ENCODE data around the gene KSR2.

DNA sequence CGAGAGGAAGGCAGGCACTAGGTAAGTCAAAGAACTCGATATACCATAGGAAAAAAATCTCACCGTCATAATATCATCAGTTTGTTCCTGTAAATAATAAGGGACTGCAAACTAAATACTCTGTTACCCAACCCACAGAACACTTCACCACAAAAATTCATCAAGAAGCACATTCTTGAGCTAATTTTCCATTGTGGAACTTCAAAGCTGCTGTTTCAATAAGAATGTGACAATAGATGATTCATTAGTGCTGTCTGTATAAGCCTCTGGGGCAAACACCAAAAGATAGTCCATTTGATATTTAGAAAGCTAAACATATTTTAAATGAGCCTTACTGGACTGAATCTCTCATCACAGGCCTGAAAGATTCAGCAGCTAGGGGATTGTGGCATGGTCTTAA is 219.4 kb downstream of the KSR2 start:
- TF ChIP-seq MTA2 (IDR thresholded peaks at IDR 0.05; ENCODE audit: low read depth): no peak
- TF ChIP-seq ZNF384 (IDR thresholded peaks at IDR 0.05; ENCODE audit: borderline replicate concordance, low read depth, low read length): no peak
- TF ChIP-seq SMAD1 (IDR thresholded peaks at IDR 0.05; ENCODE audit: low read depth, partially characterized antibody): no peak
- TF ChIP-seq POLR2A (IDR thresholded peaks at IDR 0.05; ENCODE audit: low read depth, low read length): no peak
- TF ChIP-seq, protein P1, sequence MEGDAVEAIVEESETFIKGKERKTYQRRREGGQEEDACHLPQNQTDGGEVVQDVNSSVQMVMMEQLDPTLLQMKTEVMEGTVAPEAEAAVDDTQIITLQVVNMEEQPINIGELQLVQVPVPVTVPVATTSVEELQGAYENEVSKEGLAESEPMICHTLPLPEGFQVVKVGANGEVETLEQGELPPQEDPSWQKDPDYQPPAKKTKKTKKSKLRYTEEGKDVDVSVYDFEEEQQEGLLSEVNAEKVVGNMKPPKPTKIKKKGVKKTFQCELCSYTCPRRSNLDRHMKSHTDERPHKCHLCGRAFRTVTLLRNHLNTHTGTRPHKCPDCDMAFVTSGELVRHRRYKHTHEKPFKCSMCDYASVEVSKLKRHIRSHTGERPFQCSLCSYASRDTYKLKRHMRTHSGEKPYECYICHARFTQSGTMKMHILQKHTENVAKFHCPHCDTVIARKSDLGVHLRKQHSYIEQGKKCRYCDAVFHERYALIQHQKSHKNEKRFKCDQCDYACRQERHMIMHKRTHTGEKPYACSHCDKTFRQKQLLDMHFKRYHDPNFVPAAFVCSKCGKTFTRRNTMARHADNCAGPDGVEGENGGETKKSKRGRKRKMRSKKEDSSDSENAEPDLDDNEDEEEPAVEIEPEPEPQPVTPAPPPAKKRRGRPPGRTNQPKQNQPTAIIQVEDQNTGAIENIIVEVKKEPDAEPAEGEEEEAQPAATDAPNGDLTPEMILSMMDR (IDR thresholded peaks at IDR 0.05 in 2 of 3, conservative IDR thresholded peaks at IDR 0.05 in 1 of 3; ENCODE audit: control insufficient read depth in 2 of 3, extremely low read depth in 1 of 3, insufficient read depth in 1 of 3, low read depth in 3 of 3, low read length in 3 of 3): no peak
- no peak for TF ChIP-seq CHD2 (IDR thresholded peaks at IDR 0.05; ENCODE audit: borderline replicate concordance, low read depth, low read length)
- TF ChIP-seq BRCA1 (IDR thresholded peaks at IDR 0.05; ENCODE audit: low read depth, low read length): no peak

All from GM12878 (cell line).